ENCODE results near the gene CEBPA.

- TF ChIP-seq, protein P1, sequence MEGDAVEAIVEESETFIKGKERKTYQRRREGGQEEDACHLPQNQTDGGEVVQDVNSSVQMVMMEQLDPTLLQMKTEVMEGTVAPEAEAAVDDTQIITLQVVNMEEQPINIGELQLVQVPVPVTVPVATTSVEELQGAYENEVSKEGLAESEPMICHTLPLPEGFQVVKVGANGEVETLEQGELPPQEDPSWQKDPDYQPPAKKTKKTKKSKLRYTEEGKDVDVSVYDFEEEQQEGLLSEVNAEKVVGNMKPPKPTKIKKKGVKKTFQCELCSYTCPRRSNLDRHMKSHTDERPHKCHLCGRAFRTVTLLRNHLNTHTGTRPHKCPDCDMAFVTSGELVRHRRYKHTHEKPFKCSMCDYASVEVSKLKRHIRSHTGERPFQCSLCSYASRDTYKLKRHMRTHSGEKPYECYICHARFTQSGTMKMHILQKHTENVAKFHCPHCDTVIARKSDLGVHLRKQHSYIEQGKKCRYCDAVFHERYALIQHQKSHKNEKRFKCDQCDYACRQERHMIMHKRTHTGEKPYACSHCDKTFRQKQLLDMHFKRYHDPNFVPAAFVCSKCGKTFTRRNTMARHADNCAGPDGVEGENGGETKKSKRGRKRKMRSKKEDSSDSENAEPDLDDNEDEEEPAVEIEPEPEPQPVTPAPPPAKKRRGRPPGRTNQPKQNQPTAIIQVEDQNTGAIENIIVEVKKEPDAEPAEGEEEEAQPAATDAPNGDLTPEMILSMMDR (IDR thresholded peaks at IDR 0.05) = no peak
- no peak for TF ChIP-seq POLR2A (IDR thresholded peaks at IDR 0.05)
- TF ChIP-seq POLR2AphosphoS5 (IDR thresholded peaks at IDR 0.05) = no peak
Measured at GRCh38 chr19:33252971-33253370, 49.4 kb downstream of the CEBPA start.

Data from stomach (tissue), 4 donors.